Measurements from ENCODE around the gene CLIP4. TPM values are rescaled to one million over a fixed set of nuclear protein-coding genes. Genes with fewer than 3 reads are reported as not detected.
A peak's percentile ranks its signal among the peaks of the same experiment; 100 is the strongest.

The CLIP4 gene
- total and polyA plus RNA-seq, 2 of the 4 experiments (the other 2 are of a cell fraction), result 29.7 to 66.3 TPM

- no peak for TF ChIP-seq CTCF (conservative IDR thresholded peaks at IDR 0.05; ENCODE audit: low read depth, low read length)
- TF ChIP-seq MAFK (IDR thresholded peaks at IDR 0.05; ENCODE audit: low read depth, low read length), result no peak
- peak; percentile 70; the same call in 1 of the 2 replicates for TF ChIP-seq MAZ (IDR thresholded peaks at IDR 0.05; ENCODE audit: borderline replicate concordance, low read depth, low read length)
These were observed at the start of gene CLIP4 (continued) for GRCh38 chr2:29114946-29115609.
